GM19455 (cell line): ENCODE measurements around the gene CBY2.
"Not testable (repeated sequence)": the region's sequence is repeated elsewhere in the genome, so short reads cannot be mapped to it uniquely, and the experiment has no call there.

Experiments
- ATAC-seq: cut with Tn5 transposase; IDR thresholded peaks from one replicate; pipeline ENCODE4 v1.9.1; 2021; ENCODE audit not compliant: unreplicated experiment

Gene CBY2

GRCh38 chr13:45702088-45702487 is at the start of gene CBY2:
TSS of gene CBY2 (plus strand) at chr13:45702320. CDS start at chr13:45702391, 71 bp downstream.
- ATAC-seq = no peak

GRCh38 chr13:45654633-45655349 is 47.3 kb upstream of the CBY2 start:
- ATAC-seq = no peak

- ATAC-seq = no peak
Observed at GRCh38 chr13:45658586-45659235, 43.4 kb upstream of the CBY2 start.

DNA sequence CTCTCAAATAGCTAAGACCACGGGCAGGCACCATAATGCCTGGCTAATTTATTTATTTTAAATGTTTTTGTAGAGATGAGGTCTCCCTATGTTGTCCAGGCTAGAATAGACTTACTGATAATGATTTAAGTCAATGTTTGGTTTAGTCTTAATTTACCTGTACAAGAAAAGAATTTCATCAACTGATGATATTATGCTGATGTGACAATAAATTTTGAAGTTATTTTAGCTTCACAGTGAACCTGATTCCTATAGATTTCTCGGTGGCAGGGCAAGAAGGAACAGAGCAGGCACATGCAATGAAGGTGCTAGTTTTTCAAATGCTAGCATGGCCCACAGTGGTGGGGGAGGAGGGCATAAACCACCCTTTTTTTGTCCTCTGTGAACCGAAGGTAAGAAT is 42.6 kb upstream of the CBY2 start:
- no peak for ATAC-seq

DNA sequence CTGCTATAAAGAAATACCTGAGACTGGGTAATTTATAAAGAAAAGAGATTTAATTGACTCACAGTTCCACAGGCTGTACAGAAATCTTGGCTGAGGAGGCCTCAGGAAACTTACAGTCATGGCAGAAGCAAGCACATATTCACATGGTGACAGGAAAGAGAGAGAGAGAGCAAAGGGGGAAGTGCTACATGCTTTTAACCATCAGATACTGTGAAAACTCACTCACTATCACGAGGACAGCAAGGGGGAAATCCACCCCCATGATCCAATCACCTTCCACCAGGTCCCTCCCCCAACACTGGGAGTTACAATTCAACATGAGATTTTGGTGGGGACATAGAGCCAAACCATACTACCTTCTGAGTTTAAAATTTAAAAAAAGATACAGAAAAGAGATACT is 41.7 kb upstream of the CBY2 start:
- ATAC-seq = not testable (repeated sequence)

- no peak for ATAC-seq
Observed at GRCh38 chr13:45662162-45662561, 40.0 kb upstream of the CBY2 start.

DNA sequence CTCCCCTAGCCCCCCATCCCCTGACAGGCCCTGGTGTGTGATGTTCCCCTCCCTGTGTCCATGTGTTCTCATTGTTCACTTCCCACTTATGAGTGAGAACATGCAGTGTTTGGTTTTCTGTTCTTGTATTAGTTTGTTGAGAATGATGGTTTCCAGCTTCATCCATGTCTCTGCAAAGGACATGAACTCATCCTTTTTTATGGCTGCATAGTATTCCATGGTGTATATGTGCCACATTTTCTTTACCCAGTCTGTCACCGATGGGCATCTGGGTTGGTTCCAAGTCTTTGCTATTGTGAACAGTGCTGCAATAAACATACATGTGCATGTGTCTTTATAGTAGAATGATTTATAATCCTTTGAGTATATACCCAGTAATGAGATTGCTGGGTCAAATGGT is 39.2 kb upstream of the CBY2 start:
- ATAC-seq = not testable (repeated sequence)

DNA sequence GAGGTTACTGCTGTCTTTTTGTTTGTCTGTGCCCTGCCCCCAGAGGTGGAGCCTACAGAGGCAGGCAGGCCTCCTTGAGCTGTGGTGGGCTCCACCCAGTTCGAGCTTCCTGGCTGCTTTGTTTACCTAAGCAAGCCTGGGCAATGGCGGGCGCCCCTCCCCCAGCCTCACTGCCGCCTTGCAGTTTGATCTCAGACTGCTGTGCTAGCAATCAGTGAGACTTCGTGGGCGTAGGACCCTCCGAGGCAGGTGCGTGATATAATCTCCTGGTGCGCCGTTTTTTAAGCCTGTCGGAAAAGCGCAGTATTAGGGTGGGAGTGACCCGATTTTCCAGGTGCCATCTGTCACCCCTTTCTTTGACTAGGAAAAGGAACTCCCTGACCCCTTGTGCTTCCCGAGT is 32.5 kb upstream of the CBY2 start:
- ATAC-seq = not testable (repeated sequence)

GRCh38 chr13:45670189-45670885 is 31.8 kb upstream of the CBY2 start:
- no peak for ATAC-seq

DNA sequence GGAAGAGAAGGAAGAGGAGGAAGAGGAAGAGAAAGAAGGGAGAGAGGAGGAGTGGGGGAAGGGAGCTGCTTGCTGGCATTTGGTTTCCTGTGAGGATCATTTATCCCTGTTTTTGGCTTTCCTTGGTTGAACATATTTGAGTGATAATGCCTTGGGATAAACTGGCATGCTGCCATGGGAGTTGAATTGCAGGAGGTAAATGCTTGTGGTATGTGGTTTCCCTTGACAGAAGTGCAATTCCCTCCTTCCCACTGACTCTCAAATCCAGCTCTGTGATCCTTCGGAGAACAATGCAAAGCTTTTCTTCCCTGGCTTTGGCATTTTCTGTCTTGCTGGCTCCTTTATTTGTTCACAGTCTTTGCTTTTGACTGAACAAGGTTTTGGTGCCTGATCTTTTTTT is 27.2 kb upstream of the CBY2 start:
- no peak for ATAC-seq

- no peak for ATAC-seq
Observed at GRCh38 chr13:45678282-45678681, 23.8 kb upstream of the CBY2 start.

DNA sequence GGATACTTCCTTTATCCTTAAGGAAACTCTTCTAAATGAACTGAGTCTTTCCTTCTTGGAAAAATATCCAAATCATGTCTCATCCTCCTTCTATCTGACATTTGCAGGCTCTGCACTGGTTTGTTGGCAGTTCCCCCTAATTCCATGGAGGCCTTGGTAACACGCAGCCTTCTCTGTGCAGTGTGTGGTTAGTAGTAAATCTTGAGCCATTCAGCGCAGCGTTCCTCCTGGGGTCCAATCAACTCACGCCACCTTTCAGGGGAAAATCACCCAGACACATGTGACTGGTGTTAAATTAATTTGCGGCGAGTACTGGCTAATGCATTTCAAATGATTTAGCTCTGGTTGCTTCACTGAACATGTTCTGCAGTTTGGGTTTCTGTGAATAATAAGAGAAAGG is 21.0 kb upstream of the CBY2 start:
- ATAC-seq = no peak

- no peak for ATAC-seq
Observed at GRCh38 chr13:45682494-45683008, 19.6 kb upstream of the CBY2 start.

DNA sequence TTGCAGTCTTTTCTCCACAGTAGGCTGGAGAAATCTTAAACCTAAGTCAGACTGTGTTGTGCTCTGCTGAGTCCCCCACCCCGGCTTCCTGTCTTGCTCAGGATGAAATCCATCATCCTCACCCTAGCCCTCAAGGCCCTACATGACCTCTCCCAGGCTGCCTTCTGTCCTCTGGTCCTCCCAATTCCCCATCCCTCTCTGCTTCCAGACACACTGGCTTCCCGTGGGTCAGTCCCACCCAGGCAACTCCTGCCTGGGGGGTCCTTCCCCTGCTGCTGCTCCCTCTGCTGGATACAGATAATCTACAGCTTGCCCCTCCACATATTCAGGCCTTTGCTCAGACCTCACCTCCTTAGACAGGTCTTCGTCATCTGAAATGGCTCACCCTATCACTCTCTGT is 18.4 kb upstream of the CBY2 start:
- ATAC-seq = no peak

DNA sequence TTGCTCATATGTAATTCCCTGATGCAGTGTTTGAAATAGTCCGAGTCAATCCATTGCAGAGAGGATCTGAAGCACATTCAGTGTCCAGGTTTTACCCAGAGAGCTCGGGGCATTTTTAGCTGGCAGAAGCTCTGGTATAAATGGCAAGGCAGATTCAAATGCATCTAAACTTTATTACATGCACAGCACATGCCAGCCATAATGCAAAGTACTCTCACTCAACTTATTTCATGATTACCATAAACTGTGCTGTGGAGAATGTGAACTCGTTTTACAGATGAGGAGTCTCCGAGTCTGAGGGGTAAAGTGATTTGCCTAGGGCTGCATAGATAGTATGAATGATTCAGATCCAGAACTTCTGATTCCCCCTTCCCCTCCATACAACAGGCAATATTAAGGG is 13.5 kb upstream of the CBY2 start:
- no peak for ATAC-seq

DNA sequence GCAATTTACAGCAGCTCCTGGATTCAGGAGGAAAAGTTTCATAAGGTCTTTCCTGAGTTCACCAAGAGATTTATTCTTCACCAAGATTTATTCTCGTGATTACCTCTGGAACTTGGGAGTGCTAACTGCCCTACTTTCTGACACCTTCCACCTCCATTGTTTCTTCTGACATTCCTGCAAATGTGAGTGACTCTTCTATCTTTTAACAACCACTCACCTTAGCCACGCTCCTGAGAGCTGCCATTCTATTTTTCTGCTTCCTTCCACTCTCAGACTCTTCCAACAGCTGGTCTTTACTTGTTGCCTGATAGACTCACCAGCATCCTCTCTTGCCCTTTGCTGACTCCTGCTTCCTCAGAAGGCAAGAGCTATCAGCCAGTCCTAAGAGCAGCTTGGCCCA is 11.5 kb upstream of the CBY2 start:
- no peak for ATAC-seq

DNA sequence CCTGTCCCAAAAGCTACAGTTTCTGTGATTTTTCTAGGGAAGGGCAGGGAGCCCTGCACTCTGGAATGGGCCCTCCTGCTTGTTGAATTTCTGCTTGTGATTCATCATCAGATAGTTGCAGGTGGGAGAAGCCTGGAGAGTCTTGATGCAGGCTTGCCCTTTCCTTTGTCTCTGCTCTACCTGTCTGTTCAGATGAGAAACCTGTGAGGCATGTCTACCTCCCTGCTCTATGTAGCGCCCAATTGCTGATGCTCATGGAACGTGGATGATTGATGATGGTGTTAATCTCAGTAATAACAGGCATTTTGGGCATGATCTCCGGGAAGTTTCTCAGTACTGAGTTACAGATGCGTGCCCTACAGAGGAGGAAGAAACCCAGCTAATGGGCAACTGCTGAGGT is 10.9 kb upstream of the CBY2 start:
- no peak for ATAC-seq

- ATAC-seq = no peak
Observed at GRCh38 chr13:45691667-45692066, 10.5 kb upstream of the CBY2 start.

DNA sequence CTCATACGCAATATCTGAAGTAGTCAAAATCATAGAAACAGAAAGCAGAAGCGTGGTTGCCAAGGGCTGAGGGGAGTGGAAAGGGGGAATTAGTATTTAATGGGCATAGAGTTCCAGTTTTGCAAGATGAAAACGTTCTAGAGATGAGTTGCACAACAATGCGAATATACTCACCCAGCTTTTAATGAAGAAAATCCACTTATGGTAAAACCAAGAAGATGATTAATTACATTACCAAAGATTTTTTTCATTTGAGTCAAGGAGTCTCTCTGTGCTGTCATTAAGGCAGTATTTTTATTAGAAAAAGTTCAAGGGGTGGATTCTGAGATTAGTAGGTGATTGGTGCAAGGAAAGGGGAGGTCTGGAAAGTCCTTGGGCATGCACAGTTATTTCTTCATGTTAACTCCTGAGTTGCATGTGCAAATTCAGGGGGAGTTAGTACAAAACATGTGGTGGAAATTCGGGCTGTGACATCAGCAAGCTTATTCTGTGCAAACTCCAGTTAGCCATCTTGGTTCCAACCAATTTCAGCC is 6.9 kb upstream of the CBY2 start:
- ATAC-seq = no peak

GRCh38 chr13:45696610-45697226 is 5.4 kb upstream of the CBY2 start:
- peak; percentile 33 for ATAC-seq
